ENCODE measurements around the gene GALNT17. TPM values are rescaled to one million over a fixed set of nuclear protein-coding genes. Genes with fewer than 3 reads are reported as not detected.

Gene GALNT17
- polyA plus RNA-seq, 3 donors: 3.3 to 5.7 (median 4.0) TPM

- DNase-seq (ENCODE audit: extremely low read depth in 1 of 11, low read depth in 9 of 11, low spot score in 4 of 11): no peak
These were observed 365.5 kb downstream of the GALNT17 start for GRCh38 chr7:71497256-71497946.

GRCh38 chr7:71498381-71498780, 366.4 kb downstream of the GALNT17 start:
- no peak for DNase-seq (ENCODE audit: extremely low read depth in 1 of 11, low read depth in 9 of 11, low spot score in 4 of 11)

GRCh38 chr7:71504697-71505441, 372.9 kb downstream of the GALNT17 start:
- no peak for DNase-seq (ENCODE audit: extremely low read depth in 1 of 11, low read depth in 9 of 11, low spot score in 4 of 11)

GRCh38 chr7:71506822-71507221, 374.9 kb downstream of the GALNT17 start:
- DNase-seq (ENCODE audit: extremely low read depth in 1 of 11, low read depth in 9 of 11, low spot score in 4 of 11): no peak

- no peak for DNase-seq (ENCODE audit: extremely low read depth in 1 of 11, low read depth in 9 of 11, low spot score in 4 of 11)
These were observed 376.0 kb downstream of the GALNT17 start for GRCh38 chr7:71507680-71508602.

GRCh38 chr7:71509381-71509780, 377.4 kb downstream of the GALNT17 start:
- DNase-seq (ENCODE audit: extremely low read depth in 1 of 11, low read depth in 9 of 11, low spot score in 4 of 11): no peak

GRCh38 chr7:71511361-71511807, 379.4 kb downstream of the GALNT17 start:
- no peak for DNase-seq (ENCODE audit: extremely low read depth in 1 of 11, low read depth in 9 of 11, low spot score in 4 of 11)

- DNase-seq (ENCODE audit: extremely low read depth in 1 of 11, low read depth in 9 of 11, low spot score in 4 of 11): no peak
These were observed 386.2 kb downstream of the GALNT17 start for GRCh38 chr7:71517940-71518699.

GRCh38 chr7:71518880-71519279, 386.9 kb downstream of the GALNT17 start:
- no peak for DNase-seq (ENCODE audit: extremely low read depth in 1 of 11, low read depth in 9 of 11, low spot score in 4 of 11)

- no peak for DNase-seq (ENCODE audit: extremely low read depth in 1 of 11, low read depth in 9 of 11, low spot score in 4 of 11)
These were observed 389.6 kb downstream of the GALNT17 start for GRCh38 chr7:71521506-71521905.

GRCh38 chr7:71526106-71526505, 394.2 kb downstream of the GALNT17 start:
- no peak for DNase-seq (ENCODE audit: extremely low read depth in 1 of 11, low read depth in 9 of 11, low spot score in 4 of 11)

- no peak for DNase-seq (ENCODE audit: extremely low read depth in 1 of 11, low read depth in 9 of 11, low spot score in 4 of 11)
These were observed 395.3 kb downstream of the GALNT17 start for GRCh38 chr7:71527213-71527612.

- no peak for DNase-seq (ENCODE audit: extremely low read depth in 1 of 11, low read depth in 9 of 11, low spot score in 4 of 11)
These were observed 403.7 kb downstream of the GALNT17 start for GRCh38 chr7:71535616-71536015.

GRCh38 chr7:71538210-71538609, 406.3 kb downstream of the GALNT17 start:
- DNase-seq (ENCODE audit: extremely low read depth in 1 of 11, low read depth in 9 of 11, low spot score in 4 of 11): no peak

- DNase-seq (ENCODE audit: extremely low read depth in 1 of 11, low read depth in 9 of 11, low spot score in 4 of 11): no peak
These were observed 407.7 kb downstream of the GALNT17 start for GRCh38 chr7:71539615-71540014.

GRCh38 chr7:71541707-71542353, 409.9 kb downstream of the GALNT17 start:
- no peak for DNase-seq (ENCODE audit: extremely low read depth in 1 of 11, low read depth in 9 of 11, low spot score in 4 of 11)

GRCh38 chr7:71543396-71543795, 411.5 kb downstream of the GALNT17 start:
- no peak for DNase-seq (ENCODE audit: extremely low read depth in 1 of 11, low read depth in 9 of 11, low spot score in 4 of 11)

GRCh38 chr7:71544816-71545215, 412.9 kb downstream of the GALNT17 start:
- DNase-seq (ENCODE audit: extremely low read depth in 1 of 11, low read depth in 9 of 11, low spot score in 4 of 11): no peak
